ENCODE data around the gene KCNG3. TPM values are rescaled to one million over a fixed set of nuclear protein-coding genes. Genes with fewer than 3 reads are reported as not detected.
"Not testable (repeated sequence)": the region's sequence is repeated elsewhere in the genome, so short reads cannot be mapped to it uniquely, and the experiment has no call there.

KCNG3 gene
- total RNA-seq, 2 donors from 2014 or later, result 0.05 TPM; not detected in 1

- no peak for DNase-seq (ENCODE audit: low spot score)
- intact Hi-C loops (cut with DNase I), result no loop called here
Measured at GRCh38 chr2:42442774-42443173, 51.0 kb downstream of the KCNG3 start.

DNA sequence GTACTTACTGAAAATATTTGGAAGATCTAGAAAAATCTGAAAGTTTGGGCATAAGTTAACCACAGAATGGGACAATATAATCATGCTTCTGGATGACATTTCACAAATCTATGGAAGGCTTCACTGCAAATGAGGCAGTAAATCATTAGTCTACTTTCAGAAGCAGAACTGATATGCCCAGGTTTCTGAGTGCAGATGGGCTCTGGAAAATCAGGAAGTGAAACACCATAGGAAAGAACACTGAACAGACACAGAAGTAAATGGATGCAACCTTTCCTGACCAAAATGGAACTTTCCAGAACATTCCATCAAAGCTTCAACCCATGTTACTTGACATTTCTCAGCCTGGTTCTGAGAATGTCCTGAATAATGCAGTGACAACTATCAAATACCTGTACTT, 55.1 kb downstream of the KCNG3 start:
- DNase-seq (ENCODE audit: low spot score), result no peak
- intact Hi-C loops (cut with DNase I), result no loop called here

DNA sequence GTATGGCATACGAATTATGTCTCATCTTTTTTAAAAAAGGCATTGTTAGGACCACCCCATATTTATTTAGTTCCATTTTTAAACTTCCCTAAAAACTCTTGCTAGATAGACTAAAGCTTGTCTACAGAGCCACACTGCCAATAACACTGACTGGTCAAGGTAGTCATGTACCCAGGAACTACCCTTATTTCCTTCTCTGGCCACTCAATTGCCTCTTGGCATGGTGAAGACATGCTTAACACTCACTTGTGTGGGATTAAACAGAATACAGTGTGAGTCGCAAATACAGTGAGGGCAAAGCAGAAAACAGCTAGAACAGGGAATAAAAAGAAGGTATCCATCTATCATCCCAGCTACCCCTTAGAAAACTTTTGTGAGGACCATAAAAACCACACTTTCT, 57.4 kb downstream of the KCNG3 start:
- DNase-seq (ENCODE audit: low spot score), result no peak
- intact Hi-C loops (cut with DNase I), result no loop called here

GRCh38 chr2:42435628-42436027, 58.2 kb downstream of the KCNG3 start:
- no peak for DNase-seq (ENCODE audit: low spot score)
- intact Hi-C loops (cut with DNase I), result no loop called here

DNA sequence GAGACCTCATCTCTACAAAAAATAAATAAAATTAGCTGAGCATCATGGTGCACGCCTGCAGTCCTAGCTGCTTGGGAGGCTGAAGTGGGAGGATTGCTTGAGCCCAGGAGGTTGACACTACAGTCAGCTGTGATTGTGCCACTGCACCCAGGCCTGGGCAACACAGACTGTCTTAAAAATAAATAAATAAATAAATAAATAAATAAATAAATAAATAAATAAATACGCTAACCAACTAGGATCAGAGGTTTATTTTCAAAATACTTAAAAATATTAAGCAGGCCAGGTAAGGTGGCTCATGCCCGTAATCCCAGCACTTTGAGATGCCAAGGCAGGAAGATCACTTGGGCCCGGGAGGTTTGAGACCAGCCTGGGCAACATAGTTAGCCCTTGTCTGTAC, 63.6 kb downstream of the KCNG3 start:
- DNase-seq (ENCODE audit: low spot score), result no peak

GRCh38 chr2:42429352-42429751, 64.4 kb downstream of the KCNG3 start:
- intact Hi-C loops (cut with DNase I), result no loop called here
- no peak for DNase-seq (ENCODE audit: low spot score)

More for the DNA sequence above, 63.6 kb downstream of the KCNG3 start:
- intact Hi-C loops (cut with DNase I), result no loop called here

DNA sequence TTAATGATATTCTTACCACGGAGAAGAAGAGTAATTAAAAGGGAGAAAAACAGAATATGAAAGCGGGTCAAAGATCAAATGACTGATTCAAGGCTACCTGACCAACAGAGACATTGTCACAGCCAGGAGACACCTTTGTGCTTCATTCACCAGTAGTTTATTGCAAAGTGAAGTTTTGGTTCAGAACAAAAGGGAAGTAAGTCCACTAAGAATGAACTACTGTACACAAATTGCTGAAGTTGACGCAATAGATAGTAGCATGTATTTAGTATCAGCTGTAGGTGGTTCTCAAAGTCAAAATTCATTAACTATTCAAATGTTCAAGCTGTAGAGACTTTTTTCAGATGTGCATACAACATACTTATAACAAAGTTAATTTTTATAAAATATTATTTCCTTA, 68.1 kb downstream of the KCNG3 start:
- no peak for DNase-seq (ENCODE audit: low spot score)
- intact Hi-C loops (cut with DNase I), result no loop called here

DNA sequence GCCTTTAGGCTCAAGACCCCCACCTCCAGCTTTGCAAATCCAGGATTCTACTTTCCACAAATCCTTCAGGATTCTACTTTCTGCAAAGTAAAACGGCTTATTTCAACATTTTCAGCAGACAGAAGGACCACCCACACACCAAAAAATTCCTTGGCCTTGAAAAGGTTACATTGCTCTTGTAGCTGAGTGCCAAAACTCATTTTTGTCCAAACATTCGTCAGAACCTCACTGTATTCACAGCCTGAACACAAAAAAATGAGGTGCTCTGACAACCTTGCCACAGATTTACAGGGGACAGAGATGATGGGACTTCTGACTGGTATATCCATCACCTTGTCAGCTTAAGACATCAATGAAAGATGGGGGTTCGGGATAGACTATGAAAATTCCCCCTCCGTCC, 69.7 kb downstream of the KCNG3 start:
- no peak for DNase-seq (ENCODE audit: low spot score)
- intact Hi-C loops (cut with DNase I), result no loop called here

GRCh38 chr2:42421601-42422239, 72.1 kb downstream of the KCNG3 start:
- no peak for DNase-seq (ENCODE audit: low spot score)
- intact Hi-C loops (cut with DNase I), result no loop called here

DNA sequence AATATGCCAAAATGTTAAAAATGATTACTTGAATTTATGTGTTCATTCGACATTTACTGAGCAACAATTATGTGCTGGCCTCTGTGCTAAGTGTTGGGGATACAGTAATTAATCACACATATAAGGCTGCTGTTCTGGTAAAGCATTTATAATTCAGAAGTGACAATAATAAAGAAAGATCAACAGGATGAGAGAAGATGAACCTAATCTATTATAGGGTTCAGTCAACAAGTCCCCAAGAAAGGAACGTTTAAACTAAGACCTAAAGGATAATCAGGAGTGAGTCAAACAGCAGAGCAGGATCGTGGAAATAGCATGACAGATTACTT, 72.7 kb downstream of the KCNG3 start:
- DNase-seq (ENCODE audit: low spot score), result no peak
- intact Hi-C loops (cut with DNase I), result no loop called here

DNA sequence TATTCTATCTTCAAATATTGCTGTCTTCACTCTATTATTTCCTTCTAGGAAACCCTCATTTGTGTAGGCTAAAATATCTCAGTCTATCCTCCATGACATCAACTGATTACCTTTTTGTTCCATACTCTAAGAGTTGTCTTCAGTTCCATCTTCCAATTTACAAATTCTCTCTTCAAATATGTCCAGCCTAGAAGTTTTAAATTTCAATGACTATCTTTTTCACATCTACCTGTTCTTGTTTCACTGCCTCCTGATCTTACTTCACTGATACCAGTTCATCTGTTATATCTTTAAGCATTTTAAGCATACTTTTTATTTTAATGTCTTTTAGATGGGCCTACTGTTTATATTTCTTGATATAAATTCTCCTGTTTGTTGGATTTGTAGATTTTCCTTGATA, 79.1 kb downstream of the KCNG3 start:
- intact Hi-C loops (cut with DNase I), result no loop called here

DNA sequence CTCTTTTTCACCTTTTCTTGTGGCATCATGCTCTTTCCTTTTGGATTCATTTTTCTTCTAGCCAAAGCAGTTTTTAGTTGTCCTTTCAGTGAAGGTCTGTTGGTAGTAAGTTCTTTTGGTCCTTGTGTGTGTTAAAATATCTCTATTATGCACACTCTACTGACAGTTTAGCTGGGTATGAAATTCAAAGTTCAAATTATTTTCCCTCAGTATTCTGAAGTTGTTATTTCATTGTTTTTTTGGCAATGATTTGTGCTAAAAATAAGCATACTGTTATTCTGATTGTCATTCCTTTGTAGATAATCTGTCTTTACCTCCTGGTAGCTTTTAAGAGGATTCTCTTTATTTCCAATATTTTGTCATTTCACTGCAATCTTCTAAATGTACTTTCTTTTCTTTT, 79.6 kb downstream of the KCNG3 start:
- intact Hi-C loops (cut with DNase I), result no loop called here
- no peak for DNase-seq (ENCODE audit: low spot score)

More for the DNA sequence above, 79.1 kb downstream of the KCNG3 start:
- DNase-seq (ENCODE audit: low spot score), result no peak

- intact Hi-C loops (cut with DNase I), result no loop called here
- no peak for DNase-seq (ENCODE audit: low spot score)
Measured at GRCh38 chr2:42410742-42411514, 82.9 kb downstream of the KCNG3 start.

- intact Hi-C loops (cut with DNase I), result no loop called here
- no peak for DNase-seq (ENCODE audit: low spot score)
Measured at GRCh38 chr2:42408009-42408408, 85.8 kb downstream of the KCNG3 start.

GRCh38 chr2:42407476-42407875, 86.3 kb downstream of the KCNG3 start:
- no peak for DNase-seq (ENCODE audit: low spot score)
- intact Hi-C loops (cut with DNase I), result no loop called here

DNA sequence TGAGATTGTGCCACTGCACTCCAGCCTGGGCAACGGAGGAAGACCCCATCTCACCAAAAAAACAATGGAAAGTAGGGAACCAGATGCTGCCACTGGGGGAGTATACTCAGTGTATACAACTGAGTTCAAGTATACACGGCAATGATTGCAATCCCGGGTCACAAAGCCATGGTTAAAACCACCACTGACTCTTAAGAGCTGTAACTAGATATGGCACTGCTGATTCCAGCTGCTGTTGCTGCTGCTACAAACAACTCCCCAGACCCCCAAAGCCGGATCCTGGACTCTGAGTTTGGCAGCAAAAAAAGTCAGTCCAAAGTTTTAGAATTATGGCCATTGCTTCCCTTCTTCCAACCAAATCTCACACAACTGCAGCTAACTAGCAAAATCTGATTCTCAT, 89.1 kb downstream of the KCNG3 start:
- intact Hi-C loops (cut with DNase I), result no loop called here
- DNase-seq (ENCODE audit: low spot score), result no peak

GRCh38 chr2:42401773-42402172, 92.0 kb downstream of the KCNG3 start:
- DNase-seq (ENCODE audit: low spot score), result no peak
- intact Hi-C loops (cut with DNase I), result no loop called here

GRCh38 chr2:42398052-42398451, 95.7 kb downstream of the KCNG3 start:
- DNase-seq (ENCODE audit: low spot score); intact Hi-C loops (cut with DNase I): not testable (repeated sequence)

GRCh38 chr2:42393320-42393719, 100.5 kb downstream of the KCNG3 start:
- intact Hi-C loops (cut with DNase I); DNase-seq (ENCODE audit: low spot score): not testable (repeated sequence)

DNA sequence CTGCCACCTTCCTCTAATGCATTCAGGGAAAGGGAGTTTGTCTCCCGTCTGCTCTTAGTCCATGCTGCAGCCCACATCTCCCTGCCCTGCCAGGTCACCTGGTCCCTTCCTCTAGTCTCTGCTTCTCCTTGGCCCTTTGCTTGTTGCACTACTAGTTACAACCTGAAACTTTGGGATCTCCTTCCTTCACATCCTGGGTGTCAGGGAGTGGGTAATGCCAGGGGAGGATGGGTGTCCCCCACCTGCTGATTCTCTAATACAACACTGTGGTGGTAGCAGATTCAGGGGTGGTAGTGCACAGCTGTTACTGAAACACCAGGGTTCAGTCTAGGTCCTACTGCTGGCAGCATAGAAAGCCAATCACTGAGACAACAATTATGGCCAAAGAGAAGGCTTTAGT, 101.6 kb downstream of the KCNG3 start:
- intact Hi-C loops (cut with DNase I), result no loop called here
- no peak for DNase-seq (ENCODE audit: low spot score)
